ENCODE data around the gene CPNE4.
"Not testable (repeated sequence)": the region's sequence is repeated elsewhere in the genome, so short reads cannot be mapped to it uniquely, and the experiment has no call there.

CPNE4 gene

DNA sequence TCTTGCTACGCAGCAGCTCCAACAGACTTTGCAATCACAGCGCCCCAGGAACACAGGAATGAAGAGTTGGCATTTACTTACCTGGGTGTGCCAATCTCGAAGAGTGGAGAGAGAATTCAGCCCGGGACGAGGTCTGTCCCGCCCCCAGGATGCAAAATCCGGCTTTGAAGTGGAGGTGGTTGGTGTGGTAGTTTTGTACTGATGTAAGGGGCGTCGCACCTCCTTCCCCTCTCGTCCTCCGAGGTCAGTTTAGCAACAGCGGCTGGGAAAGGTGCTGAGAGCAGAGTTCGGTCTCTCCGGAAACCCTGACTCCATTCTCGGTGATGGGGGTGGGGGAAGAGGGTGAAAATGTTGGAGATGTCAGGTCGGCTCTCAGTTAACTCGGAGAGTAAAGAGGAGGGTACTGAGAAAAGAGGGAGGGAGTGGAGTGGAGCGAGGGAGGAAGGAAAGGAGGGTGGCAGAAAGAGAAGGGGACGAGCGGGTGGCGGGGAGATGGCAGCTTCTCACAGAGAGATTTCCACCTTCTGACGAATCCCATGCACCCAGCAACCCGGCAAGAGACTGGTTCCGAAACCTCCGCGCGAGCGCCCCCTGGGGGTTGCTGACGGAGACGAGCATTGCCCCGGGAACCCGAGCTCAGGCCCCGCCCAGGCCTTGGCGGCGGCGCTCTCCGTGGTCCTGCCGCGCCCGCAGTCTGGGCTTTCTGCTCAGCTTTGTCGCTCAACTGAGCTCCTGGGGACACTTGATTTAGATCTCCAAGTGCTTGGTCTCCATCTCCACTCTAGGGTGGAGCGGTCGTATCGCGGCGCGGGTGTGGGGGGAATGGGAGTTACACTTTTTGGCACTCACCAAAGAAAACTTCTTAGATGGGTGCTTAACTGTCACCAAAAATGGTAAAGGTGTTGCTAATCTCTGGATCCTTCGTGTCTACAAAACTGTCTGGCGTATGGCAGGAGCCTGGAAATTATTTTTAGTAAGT is at the start of gene CPNE4:
CPNE4 (minus strand) TSS at position 529 of the 979 bp plus-strand sequence.
- DNase-seq = peak; percentile 97

DNA sequence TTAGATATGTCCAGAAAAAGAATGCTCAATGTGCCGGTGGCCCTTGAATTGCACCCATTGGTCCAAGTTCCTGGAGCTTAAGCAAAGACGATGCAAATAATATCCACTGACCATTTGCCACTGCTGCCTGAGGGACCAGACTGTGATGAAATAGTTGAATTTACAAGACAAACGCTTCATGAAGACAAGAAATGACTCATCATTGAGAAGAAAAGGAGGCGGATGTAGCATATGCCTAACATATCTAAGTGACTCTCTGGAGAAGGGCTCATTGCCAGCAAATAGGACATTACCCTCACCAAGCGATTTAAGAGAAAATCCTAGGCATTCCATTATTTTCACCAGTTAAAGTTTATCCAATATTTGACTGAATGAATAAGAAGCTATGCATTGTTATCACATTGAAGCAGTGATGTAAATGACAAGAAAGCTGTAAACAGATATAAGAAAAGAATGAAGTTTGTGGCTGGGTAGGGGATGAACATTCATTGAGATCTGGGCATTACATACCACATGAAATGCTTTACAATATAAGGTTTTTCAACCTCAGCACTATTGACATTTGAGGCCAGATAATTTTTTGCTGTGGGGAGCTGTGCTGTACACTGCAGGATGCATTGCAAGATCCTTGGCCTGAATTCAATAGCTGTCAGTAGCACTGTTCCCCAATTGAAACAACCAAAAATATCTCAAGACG is 48.9 kb upstream of the CPNE4 start:
- DNase-seq = no peak

DNA sequence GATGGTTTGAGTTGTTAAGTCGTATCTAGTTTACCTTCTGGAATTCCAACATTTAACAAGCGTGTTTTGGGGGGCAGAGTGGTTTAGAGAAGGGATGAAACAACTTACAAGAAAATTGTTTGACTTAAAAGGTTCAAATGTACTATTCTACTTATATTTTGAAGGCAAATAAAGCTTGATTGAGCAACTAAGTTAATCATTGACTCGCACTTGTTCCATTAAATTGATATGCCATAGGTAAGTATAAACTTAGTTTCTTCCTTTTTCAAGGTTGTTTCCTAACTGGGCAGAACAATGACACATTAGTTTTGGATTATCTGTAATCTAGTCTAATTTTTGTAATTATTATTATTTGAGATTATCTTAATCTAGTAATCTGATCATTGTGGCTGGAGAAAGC is 48.3 kb upstream of the CPNE4 start:
- DNase-seq = no peak

GRCh38 chr3:132079147-132079546 is 44.3 kb upstream of the CPNE4 start:
- DNase-seq = no peak

DNA sequence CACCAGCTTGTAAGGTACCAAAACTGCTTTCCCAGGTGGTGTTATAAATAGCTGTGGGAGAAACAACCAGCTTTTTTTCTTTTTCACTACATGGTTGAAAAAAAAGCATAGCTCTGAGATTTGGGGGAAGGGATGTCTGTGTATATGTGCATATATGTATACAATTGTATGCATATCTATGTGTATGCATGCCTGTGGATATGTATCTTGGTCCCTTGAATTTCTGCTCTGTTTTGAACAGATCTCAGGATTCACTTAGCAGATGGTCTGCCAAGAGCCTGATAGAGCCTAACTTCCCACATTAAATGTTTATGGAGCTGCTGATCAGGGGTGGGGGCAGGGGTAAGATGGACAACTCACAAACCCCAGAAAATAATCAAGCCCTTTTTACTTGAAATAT is 39.0 kb upstream of the CPNE4 start:
- DNase-seq = no peak

DNA sequence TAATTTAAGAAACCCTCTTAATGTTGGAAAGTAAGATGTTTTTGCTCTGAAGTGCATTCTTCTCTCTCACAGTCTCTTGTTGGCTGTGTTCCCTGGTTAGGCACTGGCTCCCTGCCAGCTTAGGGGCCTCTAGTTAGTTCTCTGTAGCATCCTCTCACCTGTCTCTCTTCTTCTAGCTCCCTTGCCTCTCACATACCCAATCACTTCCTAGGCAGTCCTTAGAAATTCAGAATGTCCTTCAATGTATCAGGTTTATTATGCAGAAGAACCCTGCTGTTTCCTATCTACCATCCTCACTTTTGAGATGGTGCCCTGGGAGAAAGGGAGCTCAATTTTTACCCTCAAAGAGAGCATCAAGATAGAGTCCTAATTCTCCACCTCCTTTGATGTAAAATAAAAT is 36.2 kb upstream of the CPNE4 start:
- no peak for DNase-seq

GRCh38 chr3:132064114-132064513 is 29.3 kb upstream of the CPNE4 start:
- no peak for DNase-seq

DNA sequence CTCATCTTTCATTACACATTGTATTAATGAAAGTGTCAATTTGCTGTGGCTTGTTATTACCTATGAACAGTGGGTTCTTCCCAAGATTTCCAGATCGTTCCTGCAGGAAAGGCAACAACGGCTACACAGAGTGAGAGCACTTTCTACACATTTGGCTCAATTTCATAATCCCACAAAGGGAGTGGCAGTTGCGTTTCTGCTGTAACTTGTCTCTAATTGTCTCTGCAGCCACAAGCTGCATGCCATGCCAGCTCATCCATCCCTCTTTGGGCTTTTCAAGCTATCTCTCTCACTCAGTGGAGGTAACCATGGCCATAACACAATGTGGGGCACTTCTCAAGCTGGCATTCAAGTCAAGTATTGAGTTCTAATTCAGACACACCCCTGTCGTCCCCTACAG is 27.7 kb upstream of the CPNE4 start:
- no peak for DNase-seq

DNA sequence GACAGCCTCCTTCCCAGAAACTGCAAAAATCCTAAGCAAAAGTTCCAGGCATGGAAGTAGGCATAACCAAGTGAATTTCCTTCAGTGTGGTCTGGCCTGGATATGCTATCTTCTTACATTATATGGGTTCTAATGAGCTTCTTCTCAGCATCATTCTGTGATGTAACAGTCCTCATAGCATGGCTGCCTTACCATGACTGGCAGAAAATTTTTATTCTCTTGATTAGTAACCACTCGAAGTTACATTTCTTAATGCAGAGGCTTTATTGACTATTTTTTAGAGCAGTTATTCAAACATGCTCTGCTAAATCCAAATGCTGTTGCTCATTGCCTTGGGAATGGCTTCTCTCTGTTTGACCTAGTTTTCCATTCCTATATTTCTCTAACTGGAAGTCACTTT is 21.1 kb upstream of the CPNE4 start:
- no peak for DNase-seq

GRCh38 chr3:132047209-132047608 is 12.4 kb upstream of the CPNE4 start:
- no peak for DNase-seq

- not testable (repeated sequence) for DNase-seq
Measured at GRCh38 chr3:132044874-132045273, 10.1 kb upstream of the CPNE4 start.

DNA sequence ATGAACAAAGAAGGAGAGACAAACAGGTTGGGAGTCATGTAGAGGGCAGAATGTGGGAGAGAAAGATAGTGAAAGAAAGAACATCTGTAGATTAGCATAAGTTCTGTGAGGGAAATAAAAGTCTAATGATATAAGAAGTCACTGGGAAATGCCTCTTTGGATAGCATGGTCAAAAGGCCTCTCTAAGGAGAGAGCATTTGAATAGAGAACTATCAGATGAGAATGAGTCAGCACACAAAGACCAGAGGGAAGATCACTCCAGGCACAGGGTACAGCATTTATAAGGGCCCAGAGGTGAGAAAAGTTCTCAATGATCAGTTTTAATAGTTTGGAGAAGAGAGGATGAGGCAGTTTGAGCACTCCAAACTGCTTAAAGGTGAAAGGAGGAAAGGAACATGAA is 7.9 kb upstream of the CPNE4 start:
- DNase-seq = no peak

DNA sequence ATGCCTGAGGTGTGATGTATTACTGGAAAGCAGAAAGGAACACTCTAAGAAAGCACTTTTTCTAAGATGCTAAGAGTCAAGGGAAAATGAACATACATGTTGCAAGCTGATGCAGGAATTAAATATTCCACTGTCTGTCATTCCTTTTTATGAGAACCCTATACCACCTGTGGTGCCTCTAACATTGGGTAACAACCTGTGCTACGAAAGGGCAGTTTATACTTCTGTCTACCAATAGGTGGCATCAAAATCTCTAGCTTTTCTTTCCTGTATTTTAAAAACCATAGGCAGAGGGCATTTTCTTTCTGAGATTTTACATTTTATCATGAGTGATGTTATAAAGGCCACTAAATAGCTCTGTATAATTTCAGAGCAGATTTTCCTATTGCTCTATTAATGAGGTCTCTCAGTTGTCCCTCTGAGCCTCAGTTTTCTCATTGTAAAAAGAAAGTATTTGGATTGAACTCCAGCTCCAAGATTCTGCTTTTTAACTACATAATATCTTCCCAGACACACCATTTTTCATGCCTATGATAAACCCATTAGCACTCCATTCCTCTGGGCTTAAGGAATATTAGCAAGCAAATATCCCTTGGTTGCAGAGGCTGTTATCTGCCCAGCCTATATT is 3.5 kb upstream of the CPNE4 start:
- DNase-seq = peak; percentile 18

DNA sequence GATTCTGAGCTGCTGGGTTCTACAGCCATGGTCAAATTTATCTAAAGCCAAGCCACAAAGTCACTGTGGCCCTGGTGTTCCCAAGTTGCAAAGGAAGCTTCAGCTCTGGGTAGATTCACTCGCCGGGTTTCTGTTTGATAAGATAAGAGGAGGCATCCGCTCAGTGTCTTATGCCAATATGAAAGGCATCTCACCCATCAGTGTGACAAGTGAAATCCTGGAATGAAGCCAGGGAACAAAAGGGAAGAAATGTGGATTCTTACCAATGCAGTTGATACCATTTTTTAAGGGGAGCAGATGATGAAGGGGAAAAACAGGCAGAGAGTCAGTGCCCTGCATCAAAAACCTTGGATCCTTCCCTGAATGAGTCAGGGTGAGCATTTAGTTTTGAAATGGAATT is 2.8 kb upstream of the CPNE4 start:
- DNase-seq = no peak

DNA sequence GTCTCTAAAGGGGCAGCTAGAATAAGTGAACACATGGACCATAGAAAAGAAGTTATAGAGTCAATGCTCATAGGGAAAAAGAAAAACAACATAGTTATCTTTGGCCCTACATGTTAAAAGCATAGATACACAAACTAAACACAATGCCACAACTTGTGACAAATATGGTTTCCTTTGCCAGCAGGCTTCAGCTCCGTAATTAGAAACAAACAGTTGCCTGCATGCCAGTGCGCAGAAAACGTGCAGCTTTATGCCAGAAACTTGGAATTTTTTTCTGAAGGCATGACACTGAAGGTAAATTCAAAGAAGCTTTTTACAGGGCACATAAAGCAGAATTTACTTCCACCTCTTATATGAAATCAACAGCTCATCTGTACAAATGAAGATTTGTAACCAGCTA is 2.2 kb upstream of the CPNE4 start:
- DNase-seq = no peak

GRCh38 chr3:132034097-132034485 is 723 bp downstream of the CPNE4 start:
- no peak for DNase-seq

GRCh38 chr3:132033471-132033870 is 1.3 kb downstream of the CPNE4 start:
- peak; percentile 23 for DNase-seq

DNA sequence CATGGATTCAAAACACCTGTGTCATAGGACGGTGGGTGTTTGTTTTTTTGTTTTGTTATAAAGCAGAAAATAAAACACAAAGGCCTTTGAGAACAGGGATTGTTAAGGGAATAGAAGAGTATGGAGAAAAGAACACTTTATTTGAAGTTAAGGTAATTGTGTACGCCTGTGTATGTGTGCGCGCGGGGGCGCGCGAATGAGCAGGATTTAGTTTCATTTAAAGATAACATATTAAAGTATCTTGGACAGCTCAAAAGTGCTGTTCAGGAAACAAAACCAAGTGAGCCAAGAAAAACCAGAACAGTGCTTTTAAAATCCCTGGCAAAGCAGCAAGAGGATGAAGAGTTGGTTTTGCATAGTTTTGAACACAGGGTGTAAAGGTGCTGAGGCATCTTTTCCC is 1.9 kb downstream of the CPNE4 start:
- DNase-seq = no peak

DNA sequence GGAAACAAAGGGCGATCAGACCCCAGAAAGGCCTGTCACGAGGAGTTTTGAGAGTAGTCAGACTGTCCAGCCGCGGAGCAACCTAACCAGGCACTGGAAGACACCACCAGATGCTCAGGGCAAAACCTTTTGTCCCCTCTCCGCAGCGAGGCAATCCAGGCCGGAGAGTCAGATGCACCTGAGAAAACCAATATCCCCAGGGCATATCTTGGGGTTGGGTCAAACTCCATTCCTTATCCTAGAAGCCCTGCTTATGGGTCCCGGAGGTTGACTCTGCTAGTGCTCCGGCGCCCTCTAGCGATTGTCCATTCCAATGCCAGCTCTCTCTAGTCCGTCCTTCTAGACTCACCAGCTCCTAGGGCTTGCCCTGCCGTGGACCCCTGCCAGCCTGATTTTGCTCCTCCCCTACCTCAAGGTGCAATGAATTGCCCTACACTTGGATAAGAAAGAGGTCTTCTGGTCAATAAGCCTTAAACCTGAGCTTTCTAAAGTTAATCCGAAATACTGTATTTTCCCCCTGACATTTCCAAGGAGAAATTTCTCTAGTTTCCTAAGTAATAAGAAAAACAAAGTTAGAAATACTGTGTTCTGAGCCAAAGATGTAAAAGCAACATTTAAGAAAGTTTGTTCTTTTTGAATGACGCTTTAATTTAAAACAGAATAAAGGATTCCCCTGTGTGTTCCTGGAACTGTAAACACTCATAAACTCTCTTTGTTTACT is 5.5 kb downstream of the CPNE4 start:
- DNase-seq = peak; percentile 94

DNA sequence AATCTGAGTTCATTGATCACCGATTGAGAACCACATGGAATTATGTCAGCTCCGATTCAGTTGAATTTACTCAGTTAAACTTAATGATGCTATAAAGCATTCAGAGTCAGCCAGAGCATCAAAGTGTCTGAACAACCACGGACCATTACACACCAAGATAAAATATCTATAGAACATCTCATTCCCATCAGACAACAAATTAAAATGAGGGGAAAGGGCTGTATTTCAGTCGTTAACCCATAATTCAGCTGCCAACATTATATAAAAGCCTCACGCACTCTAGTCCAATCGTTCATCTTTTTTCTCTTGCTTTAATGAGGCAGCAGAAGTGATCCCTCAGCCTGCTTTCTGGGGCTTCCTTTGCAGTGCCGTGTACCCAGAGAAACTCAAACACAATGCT is 11.9 kb downstream of the CPNE4 start:
- DNase-seq = no peak

DNA sequence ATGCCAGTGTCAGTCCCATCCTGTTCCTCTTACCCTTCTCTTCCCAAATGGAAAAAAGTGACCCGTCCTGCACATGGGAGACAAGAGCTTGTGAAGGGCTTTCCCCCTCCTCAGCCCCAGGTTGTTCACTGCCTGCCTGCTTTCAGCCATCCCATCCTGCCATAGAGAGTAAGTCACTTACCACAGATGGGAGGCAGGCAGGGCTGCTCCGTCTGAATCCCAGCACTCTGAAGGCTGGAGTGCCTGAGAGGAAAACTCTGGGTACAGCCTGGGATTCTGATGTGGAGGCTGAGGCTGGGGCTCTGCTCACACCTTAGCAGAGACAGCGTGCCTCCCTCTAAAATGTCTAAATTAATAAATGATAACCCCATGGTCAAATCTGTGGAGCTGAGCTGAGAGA is 14.8 kb downstream of the CPNE4 start:
- no peak for DNase-seq

GRCh38 chr3:132017137-132017536 is 17.7 kb downstream of the CPNE4 start:
- no peak for DNase-seq

All from eye (tissue), 1 donor.